Measurements from ENCODE around the gene NR3C2.

DNA sequence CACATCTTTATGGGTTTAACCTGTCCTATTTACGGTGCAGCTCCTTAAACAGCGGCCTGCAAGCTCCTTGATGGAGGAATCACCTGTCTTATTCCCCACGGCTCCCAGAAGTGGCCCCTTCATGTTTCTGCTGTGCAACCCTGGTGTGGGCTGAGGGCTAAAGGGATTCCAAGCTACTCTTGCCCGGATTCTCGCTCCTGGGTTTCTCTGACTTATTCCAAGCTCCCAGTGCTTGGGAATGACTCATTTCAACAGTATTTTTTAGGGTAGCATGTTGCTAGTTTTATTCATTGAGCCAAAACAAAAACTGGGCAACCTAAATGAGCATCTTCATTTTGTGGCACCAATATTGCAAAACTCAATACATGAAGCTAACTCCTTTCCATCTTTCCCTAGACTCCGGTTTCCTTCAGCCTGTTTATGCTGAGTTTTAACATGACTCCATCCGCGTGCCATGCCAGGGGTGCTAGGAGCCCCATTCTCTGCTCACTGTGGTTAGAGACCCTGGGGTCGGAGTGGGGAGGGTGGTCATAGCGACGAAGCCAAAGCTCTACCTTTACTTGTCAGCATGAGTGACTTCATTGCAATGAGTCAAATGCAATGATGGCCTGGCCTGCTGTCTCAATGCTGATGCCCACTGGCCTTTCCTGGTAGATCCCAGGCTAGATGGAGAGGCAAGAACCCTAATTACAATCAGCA lies 349.7 kb downstream of the NR3C2 start:
- TF ChIP-seq POLR2A (IDR thresholded peaks at IDR 0.05; ENCODE audit: low read depth, low read length) (no peak), TAF1 (IDR thresholded peaks at IDR 0.05; ENCODE audit: low read depth, low read length) (no peak), POLR2AphosphoS5 (IDR thresholded peaks at IDR 0.05; ENCODE audit: low read depth, low read length) (no peak), SPI1 (IDR thresholded peaks at IDR 0.05; ENCODE audit: low read depth, low read length) (no peak), POU2F2 (IDR thresholded peaks at IDR 0.05; ENCODE audit: low read depth, low read length) (no peak), PAX5 (IDR thresholded peaks at IDR 0.05; ENCODE audit: insufficient read depth, low read length, severe bottlenecking) (no peak)
